GM23338 (cell line): Measurements from ENCODE around the gene RIF1. TPM values are rescaled to one million over a fixed set of nuclear protein-coding genes. Genes with fewer than 3 reads are reported as not detected.

ENCODE experiments used
- ATAC-seq: fragments of 200-7000 bp; cut with Tn5 transposase; 3 replicates; pipeline ENCODE4 v1.9.1; 2020
- DNase-seq: peaks from one replicate; pipeline ENCODE4 v3.0.0-alpha.2; 2015; ENCODE audit warnings: low spot score
- H2AFZ ChIP-seq: fragments of 200-600 bp; sonication (generic); 2 replicates; pipeline ENCODE4 v1.8.0; 2016; ENCODE audit warnings: antibody characterized with exemption, mild to moderate bottlenecking, moderate library complexity
- H3F3A ChIP-seq: fragments of 200-600 bp; sonication (generic); replicated peaks from 2 replicates; pipeline ENCODE4 v1.8.0; 2017; ENCODE audit warnings: antibody characterized with exemption, mixed run types, low read depth
- H3K27ac ChIP-seq: fragments of 200-600 bp; sonication (generic); 2 replicates; pipeline ENCODE4 v1.6.1; 2016; ENCODE audit warnings: low read depth
- H3K27me3 ChIP-seq: fragments of 200-600 bp; sonication (generic); 2 replicates; pipeline ENCODE4 v1.8.0; 2016; ENCODE audit warnings: mild to moderate bottlenecking, mixed run types, moderate library complexity; ENCODE audit not compliant: insufficient read depth
- H3K36me3 ChIP-seq: fragments of 200-600 bp; sonication (generic); 2 replicates; pipeline ENCODE4 v1.8.0; 2016; ENCODE audit warnings: mild to moderate bottlenecking; ENCODE audit not compliant: insufficient read depth
- H3K4me1 ChIP-seq: fragments of 200-600 bp; sonication (generic); 2 replicates; pipeline ENCODE4 v1.8.0; 2016; ENCODE audit warnings: mild to moderate bottlenecking, moderate library complexity; ENCODE audit not compliant: insufficient read depth
- H3K4me2 ChIP-seq: fragments of 200-600 bp; sonication (generic); 2 replicates; pipeline ENCODE4 v1.7.1; 2017; ENCODE audit warnings: mixed run types
- H3K4me3 ChIP-seq: fragments of 200-600 bp; sonication (generic); 2 replicates; pipeline ENCODE4 v1.6.1; 2016; ENCODE audit warnings: mixed run types
- H3K79me2 ChIP-seq: fragments of 200-600 bp; sonication (generic); replicated peaks from 2 replicates; pipeline ENCODE4 v1.8.0; 2017; ENCODE audit warnings: mild to moderate bottlenecking; ENCODE audit not compliant: insufficient read depth
- H3K9me2 ChIP-seq: fragments of 200-600 bp; sonication (generic); 2 replicates; pipeline ENCODE4 v1.8.0; 2017; ENCODE audit not compliant: insufficient read depth
- H4K20me1 ChIP-seq: fragments of 200-600 bp; sonication (generic); replicated peaks from 2 replicates; pipeline ENCODE4 v1.8.0; 2017; ENCODE audit warnings: mild to moderate bottlenecking; ENCODE audit not compliant: insufficient read depth
- H3K27ac Mint-ChIP-seq: 2 replicates; pipeline ENCODE4 v1.8.0; 2020; ENCODE audit warnings: inconsistent platforms, mild to moderate bottlenecking, moderate library complexity, mixed read lengths
- H3K27me3 Mint-ChIP-seq: 3 replicates; pipeline ENCODE4 v1.8.0; 2022; ENCODE audit warnings: low read depth, mild to moderate bottlenecking, moderate library complexity, mixed read lengths, inconsistent platforms; ENCODE audit not compliant: insufficient read depth, poor library complexity
- H3K36me3 Mint-ChIP-seq: 3 replicates; pipeline ENCODE4 v1.8.0; 2021; ENCODE audit warnings: low read depth, mild to moderate bottlenecking, inconsistent platforms, moderate library complexity, mixed read lengths
- H3K4me1 Mint-ChIP-seq: 3 replicates; pipeline ENCODE4 v1.8.0; 2020; ENCODE audit warnings: mild to moderate bottlenecking, inconsistent platforms, mixed read lengths
- H3K4me3 Mint-ChIP-seq: 3 replicates; pipeline ENCODE4 v1.8.0; 2021; ENCODE audit warnings: moderate library complexity, mild to moderate bottlenecking, inconsistent platforms, mixed read lengths
- H3K9me3 Mint-ChIP-seq: 3 replicates; pipeline ENCODE4 v1.8.0; 2020; ENCODE audit warnings: moderate library complexity, mild to moderate bottlenecking, inconsistent platforms, mixed read lengths
- CREB1 ChIP-seq: fragments of 250-450 bp; sonication (Bioruptor Pico); IDR thresholded peaks from 2 replicates; pipeline ENCODE4 v1.5.0; 2020; ENCODE audit warnings: low read depth, mild to moderate bottlenecking, moderate library complexity
- EZH2 ChIP-seq: fragments of 200-600 bp; sonication (generic); IDR thresholded peaks from one replicate; pipeline ENCODE4 v1.8.0; 2017; ENCODE audit warnings: antibody characterized with exemption, mild to moderate bottlenecking, low read depth; ENCODE audit not compliant: unreplicated experiment
- EZH2phosphoT487 ChIP-seq: fragments of 200-600 bp; sonication (generic); IDR thresholded peaks from one replicate; pipeline ENCODE4 v1.8.1; 2018; ENCODE audit warnings: antibody characterized with exemption; ENCODE audit not compliant: unreplicated experiment
- JUNB ChIP-seq: IDR thresholded peaks from one replicate; pipeline ENCODE4 v1.6.1; 2016; ENCODE audit warnings: antibody characterized with exemption; ENCODE audit not compliant: unreplicated experiment
- NANOG ChIP-seq: IDR thresholded peaks from 2 replicates; pipeline ENCODE4 v1.6.1; 2016; ENCODE audit warnings: antibody characterized with exemption, borderline replicate concordance
- POLR2AphosphoS5 ChIP-seq: IDR thresholded peaks from 2 replicates; pipeline ENCODE4 v1.6.1; 2016; ENCODE audit warnings: antibody characterized with exemption, low read depth
- STAT1 ChIP-seq: IDR thresholded peaks from one replicate; pipeline ENCODE4 v1.6.1; 2016; ENCODE audit warnings: antibody characterized with exemption; ENCODE audit not compliant: unreplicated experiment
- ZNF114 ChIP-seq: fragments of 250-450 bp; sonication (Bioruptor Pico); IDR thresholded peaks from 2 replicates; pipeline ENCODE4 v1.5.0; 2020; ENCODE audit warnings: mild to moderate bottlenecking, moderate library complexity
- ZNF331 ChIP-seq: fragments of 250-450 bp; sonication (Bioruptor Pico); IDR thresholded peaks from 2 replicates; pipeline ENCODE4 v1.5.0; 2020; ENCODE audit warnings: low read depth, mild to moderate bottlenecking, moderate library complexity
- polyA plus RNA-seq: library from polyadenylated mRNA; unstranded; fragments of >200 nt; fragmentation: Nextera tagmentation; extraction: Ambion mirVana; gene quantifications from 2 replicates; pipeline ENCODE4 v1.2.1, GENCODE V29; 2016
- total RNA-seq: library from RNA; depleted of rRNA; stranded (reverse); fragments of >200 nt; shearing (Covaris generic); gene quantifications from 2 replicates; pipeline ENCODE4 v1.2.3, GENCODE V29; 2014
- TF ChIP-seq, protein P1 (sequence below), 2 experiments: fragments of 200-600 bp in 1 of 2; sonication (generic) in 1 of 2; conservative IDR thresholded peaks; 2 replicates each; pipeline versions ENCODE4 v1.5.1 to v1.6.1; 2016 to 2017; ENCODE audit warnings: antibody characterized with exemption in 2 of 2, low read depth in 2 of 2, mild to moderate bottlenecking in 2 of 2, moderate library complexity in 1 of 2
- TF ChIP-seq, protein P2 (sequence below): IDR thresholded peaks from one replicate; pipeline ENCODE4 v1.6.1; 2018; ENCODE audit warnings: antibody characterized with exemption; ENCODE audit not compliant: unreplicated experiment
- TF ChIP-seq, protein P3 (sequence below): IDR thresholded peaks from 2 replicates; pipeline ENCODE4 v1.6.1; 2016; ENCODE audit warnings: antibody characterized with exemption

RIF1 gene
- total and polyA plus RNA-seq, 2 experiments from 2014 or later = 68.5 to 134 TPM

DNA sequence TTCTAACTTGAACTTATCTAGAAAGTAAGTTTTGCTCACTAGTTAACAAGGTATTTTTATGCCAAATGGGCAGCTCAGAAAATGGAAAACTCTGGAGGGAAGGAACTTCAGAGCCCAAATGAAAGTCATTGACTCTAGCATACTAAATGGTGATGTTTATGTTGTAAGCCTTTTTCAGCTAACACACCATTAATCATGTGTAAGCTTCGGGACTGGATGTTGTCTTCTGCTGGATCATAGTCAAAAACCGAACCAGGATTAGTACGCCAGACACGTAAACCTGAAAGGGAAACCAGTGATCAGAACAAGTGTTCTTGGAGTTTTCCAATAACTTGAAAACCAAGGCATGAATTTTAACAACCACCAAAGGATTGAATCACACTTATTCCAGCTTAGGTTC lies 81.8 kb downstream of the RIF1 start (continued):
- TF ChIP-seq, protein P1, sequence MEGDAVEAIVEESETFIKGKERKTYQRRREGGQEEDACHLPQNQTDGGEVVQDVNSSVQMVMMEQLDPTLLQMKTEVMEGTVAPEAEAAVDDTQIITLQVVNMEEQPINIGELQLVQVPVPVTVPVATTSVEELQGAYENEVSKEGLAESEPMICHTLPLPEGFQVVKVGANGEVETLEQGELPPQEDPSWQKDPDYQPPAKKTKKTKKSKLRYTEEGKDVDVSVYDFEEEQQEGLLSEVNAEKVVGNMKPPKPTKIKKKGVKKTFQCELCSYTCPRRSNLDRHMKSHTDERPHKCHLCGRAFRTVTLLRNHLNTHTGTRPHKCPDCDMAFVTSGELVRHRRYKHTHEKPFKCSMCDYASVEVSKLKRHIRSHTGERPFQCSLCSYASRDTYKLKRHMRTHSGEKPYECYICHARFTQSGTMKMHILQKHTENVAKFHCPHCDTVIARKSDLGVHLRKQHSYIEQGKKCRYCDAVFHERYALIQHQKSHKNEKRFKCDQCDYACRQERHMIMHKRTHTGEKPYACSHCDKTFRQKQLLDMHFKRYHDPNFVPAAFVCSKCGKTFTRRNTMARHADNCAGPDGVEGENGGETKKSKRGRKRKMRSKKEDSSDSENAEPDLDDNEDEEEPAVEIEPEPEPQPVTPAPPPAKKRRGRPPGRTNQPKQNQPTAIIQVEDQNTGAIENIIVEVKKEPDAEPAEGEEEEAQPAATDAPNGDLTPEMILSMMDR (conservative IDR thresholded peaks at IDR 0.05; ENCODE audit: low read depth in 2 of 2) = no peak
- TF ChIP-seq POLR2AphosphoS5 = no peak
- TF ChIP-seq EZH2 = no peak
- no peak for TF ChIP-seq CREB1 (CRISPR knock-in tag)
- TF ChIP-seq, protein P2, sequence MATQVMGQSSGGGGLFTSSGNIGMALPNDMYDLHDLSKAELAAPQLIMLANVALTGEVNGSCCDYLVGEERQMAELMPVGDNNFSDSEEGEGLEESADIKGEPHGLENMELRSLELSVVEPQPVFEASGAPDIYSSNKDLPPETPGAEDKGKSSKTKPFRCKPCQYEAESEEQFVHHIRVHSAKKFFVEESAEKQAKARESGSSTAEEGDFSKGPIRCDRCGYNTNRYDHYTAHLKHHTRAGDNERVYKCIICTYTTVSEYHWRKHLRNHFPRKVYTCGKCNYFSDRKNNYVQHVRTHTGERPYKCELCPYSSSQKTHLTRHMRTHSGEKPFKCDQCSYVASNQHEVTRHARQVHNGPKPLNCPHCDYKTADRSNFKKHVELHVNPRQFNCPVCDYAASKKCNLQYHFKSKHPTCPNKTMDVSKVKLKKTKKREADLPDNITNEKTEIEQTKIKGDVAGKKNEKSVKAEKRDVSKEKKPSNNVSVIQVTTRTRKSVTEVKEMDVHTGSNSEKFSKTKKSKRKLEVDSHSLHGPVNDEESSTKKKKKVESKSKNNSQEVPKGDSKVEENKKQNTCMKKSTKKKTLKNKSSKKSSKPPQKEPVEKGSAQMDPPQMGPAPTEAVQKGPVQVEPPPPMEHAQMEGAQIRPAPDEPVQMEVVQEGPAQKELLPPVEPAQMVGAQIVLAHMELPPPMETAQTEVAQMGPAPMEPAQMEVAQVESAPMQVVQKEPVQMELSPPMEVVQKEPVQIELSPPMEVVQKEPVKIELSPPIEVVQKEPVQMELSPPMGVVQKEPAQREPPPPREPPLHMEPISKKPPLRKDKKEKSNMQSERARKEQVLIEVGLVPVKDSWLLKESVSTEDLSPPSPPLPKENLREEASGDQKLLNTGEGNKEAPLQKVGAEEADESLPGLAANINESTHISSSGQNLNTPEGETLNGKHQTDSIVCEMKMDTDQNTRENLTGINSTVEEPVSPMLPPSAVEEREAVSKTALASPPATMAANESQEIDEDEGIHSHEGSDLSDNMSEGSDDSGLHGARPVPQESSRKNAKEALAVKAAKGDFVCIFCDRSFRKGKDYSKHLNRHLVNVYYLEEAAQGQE = no peak
- no peak for TF ChIP-seq EZH2phosphoT487
- no peak for TF ChIP-seq ZNF114 (CRISPR knock-in tag)
- TF ChIP-seq, protein P3, sequence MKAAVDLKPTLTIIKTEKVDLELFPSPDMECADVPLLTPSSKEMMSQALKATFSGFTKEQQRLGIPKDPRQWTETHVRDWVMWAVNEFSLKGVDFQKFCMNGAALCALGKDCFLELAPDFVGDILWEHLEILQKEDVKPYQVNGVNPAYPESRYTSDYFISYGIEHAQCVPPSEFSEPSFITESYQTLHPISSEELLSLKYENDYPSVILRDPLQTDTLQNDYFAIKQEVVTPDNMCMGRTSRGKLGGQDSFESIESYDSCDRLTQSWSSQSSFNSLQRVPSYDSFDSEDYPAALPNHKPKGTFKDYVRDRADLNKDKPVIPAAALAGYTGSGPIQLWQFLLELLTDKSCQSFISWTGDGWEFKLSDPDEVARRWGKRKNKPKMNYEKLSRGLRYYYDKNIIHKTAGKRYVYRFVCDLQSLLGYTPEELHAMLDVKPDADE = no peak
- no peak for TF ChIP-seq NANOG

DNA sequence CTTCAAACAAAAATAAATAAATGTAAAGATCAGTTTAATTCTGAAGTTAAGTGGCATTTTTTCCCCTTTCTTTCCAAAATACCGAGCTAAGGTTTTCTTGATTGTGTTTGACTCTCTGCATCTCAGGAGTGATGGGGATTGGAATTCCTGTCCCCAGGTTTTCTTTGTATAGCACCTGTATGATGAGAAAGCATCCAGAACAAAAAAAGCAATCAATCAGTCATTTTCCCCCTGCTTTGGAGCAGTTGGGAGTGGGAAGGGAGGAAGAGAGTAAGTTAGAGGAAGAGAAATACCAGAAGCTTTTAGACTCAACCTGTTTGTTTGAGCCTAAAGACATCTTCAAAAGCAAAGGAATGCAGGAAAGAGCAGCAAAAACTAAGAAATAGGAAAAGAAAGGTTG lies 88.5 kb downstream of the RIF1 start:
- ATAC-seq (peak; percentile 88), DNase-seq (peak; percentile 74)
- no peak overlapping the region for H3K4me3 Mint-ChIP-seq
- no peaks in the 10 kb centered on the region for H3K9me3 Mint-ChIP-seq
- peaks cover 27% of the 10 kb centered on the region; the same call in 2 of the 3 replicates for H3K4me1 Mint-ChIP-seq
- no peaks in the 10 kb centered on the region for H3K9me2 ChIP-seq
- no peaks in the 10 kb centered on the region for H3K36me3 Mint-ChIP-seq
- H3K79me2 ChIP-seq = no peaks in the 10 kb centered on the region
- H3K4me2 ChIP-seq = no peak overlapping the region
- H3K4me1 ChIP-seq = peaks cover 15% of the 10 kb centered on the region
- H4K20me1 ChIP-seq = no peaks in the 10 kb centered on the region
- no peaks in the 10 kb centered on the region for H3K36me3 ChIP-seq
- no peaks in the 10 kb centered on the region for H3F3A ChIP-seq
- H3K27me3 ChIP-seq = no peaks in the 10 kb centered on the region
- no peak overlapping the region for H3K4me3 ChIP-seq
- peak overlapping the region; percentile 39 for H3K27ac ChIP-seq
- peak overlapping the region; percentile 74 for H3K27ac Mint-ChIP-seq
- H2AFZ ChIP-seq = no peak overlapping the region
- H3K27me3 Mint-ChIP-seq = peaks cover 2% of the 10 kb centered on the region
- TF ChIP-seq STAT1 (no peak), EZH2 (no peak), JUNB (no peak), ZNF331 (CRISPR knock-in tag) (no peak), CREB1 (CRISPR knock-in tag) (no peak), ZNF114 (CRISPR knock-in tag) (no peak), EZH2phosphoT487 (no peak), POLR2AphosphoS5 (no peak), NANOG (no peak)
- TF ChIP-seq, protein P3 = no peak
- TF ChIP-seq, protein P1 (conservative IDR thresholded peaks at IDR 0.05; ENCODE audit: low read depth in 2 of 2) = no peak
- TF ChIP-seq, protein P2 = no peak
